Esophagus muscularis mucosa (tissue), 4 donors: ENCODE results near the gene QRICH1.

Experiments used
- EP300 ChIP-seq: sonication (generic); formaldehyde crosslinking; IDR thresholded peaks from one replicate; pipeline ENCODE4 v1.6.1; 2017; ENCODE audit warnings: antibody characterized with exemption
- POLR2A ChIP-seq: fragments of 450-650 bp; IDR thresholded peaks from one replicate; pipeline ENCODE4 v1.6.1; 2017; ENCODE audit warnings: antibody characterized with exemption, moderate library complexity, mild to moderate bottlenecking, low read depth
- TF ChIP-seq, protein P1 (sequence below), 3 experiments: fragments of 200-600 bp in 2 of 3; fragments of 450-650 bp in 1 of 3; sonication (generic) in 2 of 3; IDR thresholded peaks; one replicate each; pipeline ENCODE4 v1.5.1; 2017 to 2019; ENCODE audit warnings: antibody characterized with exemption in 3 of 3, mild to moderate bottlenecking in 2 of 3, moderate library complexity in 1 of 3

DNA sequence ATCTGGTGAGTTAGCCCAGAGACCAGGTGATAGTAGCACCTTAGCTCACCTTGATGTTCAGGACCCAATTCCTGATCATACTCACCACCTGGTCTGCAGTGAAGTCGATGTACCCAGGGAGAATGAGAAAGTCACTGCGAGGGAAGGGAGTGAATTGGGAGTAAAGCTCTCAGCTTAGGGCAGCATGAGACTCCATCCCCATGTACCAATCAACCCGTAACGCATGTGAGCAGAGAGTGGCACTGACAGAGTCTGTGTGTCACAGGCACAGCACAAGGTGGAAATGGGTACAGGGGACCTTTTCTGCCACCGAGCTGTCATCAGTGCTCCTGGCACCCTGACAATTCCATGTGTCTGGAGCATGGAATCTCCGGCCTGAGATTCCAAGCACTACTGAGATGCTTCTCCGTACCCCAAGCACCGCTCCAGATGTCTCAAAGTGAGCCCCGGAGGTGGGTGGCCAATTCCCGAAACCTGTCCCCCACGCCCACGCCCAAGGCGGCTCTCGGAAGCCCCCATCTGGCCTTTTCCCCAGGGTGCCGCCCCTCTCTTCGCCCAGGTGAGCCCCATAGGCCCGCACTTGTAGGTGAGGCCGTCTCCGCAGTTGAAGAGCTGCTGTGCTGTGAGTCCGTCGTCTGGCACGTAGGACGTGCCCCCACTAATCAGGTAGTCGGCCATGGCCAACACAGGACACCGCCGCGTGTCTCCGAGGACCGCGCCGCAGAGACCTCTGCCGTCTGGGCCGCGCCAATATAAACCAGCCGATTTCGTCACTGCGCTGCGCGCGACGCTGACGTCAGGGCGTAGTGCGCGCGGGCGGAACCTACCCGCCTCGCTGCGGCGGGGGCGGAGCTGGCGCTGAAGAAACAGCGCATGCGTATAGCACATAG lies 65.0 kb downstream of the QRICH1 start, which contains the start of gene IMPDH2:
- TF ChIP-seq, protein P1, sequence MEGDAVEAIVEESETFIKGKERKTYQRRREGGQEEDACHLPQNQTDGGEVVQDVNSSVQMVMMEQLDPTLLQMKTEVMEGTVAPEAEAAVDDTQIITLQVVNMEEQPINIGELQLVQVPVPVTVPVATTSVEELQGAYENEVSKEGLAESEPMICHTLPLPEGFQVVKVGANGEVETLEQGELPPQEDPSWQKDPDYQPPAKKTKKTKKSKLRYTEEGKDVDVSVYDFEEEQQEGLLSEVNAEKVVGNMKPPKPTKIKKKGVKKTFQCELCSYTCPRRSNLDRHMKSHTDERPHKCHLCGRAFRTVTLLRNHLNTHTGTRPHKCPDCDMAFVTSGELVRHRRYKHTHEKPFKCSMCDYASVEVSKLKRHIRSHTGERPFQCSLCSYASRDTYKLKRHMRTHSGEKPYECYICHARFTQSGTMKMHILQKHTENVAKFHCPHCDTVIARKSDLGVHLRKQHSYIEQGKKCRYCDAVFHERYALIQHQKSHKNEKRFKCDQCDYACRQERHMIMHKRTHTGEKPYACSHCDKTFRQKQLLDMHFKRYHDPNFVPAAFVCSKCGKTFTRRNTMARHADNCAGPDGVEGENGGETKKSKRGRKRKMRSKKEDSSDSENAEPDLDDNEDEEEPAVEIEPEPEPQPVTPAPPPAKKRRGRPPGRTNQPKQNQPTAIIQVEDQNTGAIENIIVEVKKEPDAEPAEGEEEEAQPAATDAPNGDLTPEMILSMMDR (IDR thresholded peaks at IDR 0.05): peak in 1 of 3 experiments; percentile 38
- TF ChIP-seq EP300 (no peak), POLR2A (peak; percentile 95)
